Measurements from ENCODE around the gene LSM7. TPM values are rescaled to one million over a fixed set of nuclear protein-coding genes. Genes with fewer than 3 reads are reported as not detected.
A peak's percentile ranks its signal among the peaks of the same experiment; 100 is the strongest.

LSM7 gene
- total RNA-seq, 6 donors from 2014 or later, result 58.6 to 127 (median 89.8) TPM

DNA sequence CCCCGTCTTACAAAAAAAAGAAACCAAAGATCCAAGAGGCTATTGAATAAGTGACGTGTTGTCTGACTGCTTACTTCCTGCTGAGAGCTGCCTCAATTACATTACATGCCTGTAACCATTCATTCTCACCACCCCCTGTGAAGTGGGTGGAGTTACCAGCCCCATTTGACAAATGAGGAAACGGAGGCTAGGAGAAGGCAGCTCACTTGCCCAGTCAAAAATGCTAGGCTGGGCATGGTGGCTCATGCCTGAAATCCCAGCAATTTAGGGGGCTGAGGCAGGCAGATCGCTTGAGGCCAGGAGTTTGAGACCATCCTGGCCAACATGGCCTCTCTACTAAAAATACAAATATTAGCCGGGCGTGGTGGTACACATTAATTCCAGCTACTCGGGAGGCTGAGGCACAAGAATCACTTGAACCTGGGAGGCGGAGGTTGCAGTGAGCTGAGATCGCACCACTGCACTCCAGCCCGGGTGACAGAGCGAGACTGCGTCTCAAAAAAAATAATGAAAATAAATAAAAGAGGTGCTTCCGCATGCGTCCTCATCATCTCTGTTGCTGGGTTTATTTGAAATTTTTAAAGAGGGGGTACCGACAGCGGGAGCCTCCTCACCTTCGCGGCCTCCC lies 499 bp downstream of the LSM7 start:
- peak overlapping the region; percentile 60 to 99 (median 94) for H3K4me3 ChIP-seq
- no peaks in the 10 kb centered on the region for H3K9me3 ChIP-seq
- peaks cover 34 to 69% (median 35%) of the 10 kb centered on the region in 4 donors for H3K4me1 ChIP-seq
- peak in 1 of 2 donors; percentile 73 for ATAC-seq (ENCODE audit: low FRiP score in 2 of 2)
- TF ChIP-seq POLR2A (IDR thresholded peaks at IDR 0.05) (no peak), POLR2AphosphoS5 (IDR thresholded peaks at IDR 0.05) (peak; percentile 6 to 31), EP300 (IDR thresholded peaks at IDR 0.05) (no peak)
- TF ChIP-seq, protein P1, sequence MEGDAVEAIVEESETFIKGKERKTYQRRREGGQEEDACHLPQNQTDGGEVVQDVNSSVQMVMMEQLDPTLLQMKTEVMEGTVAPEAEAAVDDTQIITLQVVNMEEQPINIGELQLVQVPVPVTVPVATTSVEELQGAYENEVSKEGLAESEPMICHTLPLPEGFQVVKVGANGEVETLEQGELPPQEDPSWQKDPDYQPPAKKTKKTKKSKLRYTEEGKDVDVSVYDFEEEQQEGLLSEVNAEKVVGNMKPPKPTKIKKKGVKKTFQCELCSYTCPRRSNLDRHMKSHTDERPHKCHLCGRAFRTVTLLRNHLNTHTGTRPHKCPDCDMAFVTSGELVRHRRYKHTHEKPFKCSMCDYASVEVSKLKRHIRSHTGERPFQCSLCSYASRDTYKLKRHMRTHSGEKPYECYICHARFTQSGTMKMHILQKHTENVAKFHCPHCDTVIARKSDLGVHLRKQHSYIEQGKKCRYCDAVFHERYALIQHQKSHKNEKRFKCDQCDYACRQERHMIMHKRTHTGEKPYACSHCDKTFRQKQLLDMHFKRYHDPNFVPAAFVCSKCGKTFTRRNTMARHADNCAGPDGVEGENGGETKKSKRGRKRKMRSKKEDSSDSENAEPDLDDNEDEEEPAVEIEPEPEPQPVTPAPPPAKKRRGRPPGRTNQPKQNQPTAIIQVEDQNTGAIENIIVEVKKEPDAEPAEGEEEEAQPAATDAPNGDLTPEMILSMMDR (IDR thresholded peaks at IDR 0.05), result no peak
- H3K27me3 ChIP-seq, result no peaks in the 10 kb centered on the region
- peak overlapping the region; percentile 66 to 87 (median 72) for H3K27ac ChIP-seq
- WGBS, 2 donors, result 1% methylated on average over 17 to 18 of the region's 18 CpGs
- peaks cover 0 to 32% (median 20%) of the 10 kb centered on the region in 4 donors for H3K36me3 ChIP-seq
- DNase-seq, result peak in 1 of 2 donors; percentile 54

DNA sequence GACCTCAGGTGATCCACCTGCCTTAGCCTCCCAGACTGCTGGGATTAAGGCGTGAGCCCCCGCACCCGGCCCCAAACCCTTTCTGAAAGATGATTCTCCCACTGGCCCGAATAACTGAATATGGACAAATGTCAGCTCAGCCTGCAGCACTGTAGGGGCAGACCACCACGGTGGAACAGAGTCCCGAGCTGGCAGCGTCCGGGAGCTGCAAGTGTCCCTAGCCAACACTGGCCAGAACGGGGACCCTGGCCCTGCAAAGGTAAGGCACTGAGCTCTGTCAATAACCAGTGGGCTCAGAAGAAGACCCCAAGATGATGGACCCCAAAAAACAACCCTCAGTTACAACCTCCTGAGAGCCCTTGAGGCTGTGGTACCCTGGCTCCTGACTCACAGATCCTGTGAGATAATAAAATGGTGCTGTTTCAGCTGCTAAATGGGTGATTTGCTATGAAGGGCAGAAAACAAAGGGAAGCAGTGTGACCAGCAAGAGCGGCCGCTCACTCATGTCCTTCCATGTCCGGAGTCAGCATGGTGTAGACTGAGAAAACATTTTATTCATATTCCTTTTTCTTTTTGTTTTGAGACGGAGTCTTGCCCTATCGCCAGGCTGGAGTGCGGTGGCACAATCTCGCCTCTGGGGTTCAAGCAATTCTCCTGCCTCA lies 1.6 kb downstream of the LSM7 start:
- TF ChIP-seq EP300 (IDR thresholded peaks at IDR 0.05) (no peak), POLR2AphosphoS5 (IDR thresholded peaks at IDR 0.05) (no peak), POLR2A (IDR thresholded peaks at IDR 0.05) (no peak)
- TF ChIP-seq, protein P1 (IDR thresholded peaks at IDR 0.05), result no peak
- DNase-seq (no peak), ATAC-seq (ENCODE audit: low FRiP score in 2 of 2) (no peak)
- 89 to 98% methylated on average over 11 to 12 of the region's 16 CpGs for WGBS, 2 donors
- peaks cover 0 to 42% (median 26%) of the 10 kb centered on the region in 4 donors for H3K36me3 ChIP-seq
- peak overlapping the region in 1 of 4 donors; percentile 66 for H3K27ac ChIP-seq
- peaks cover 25 to 59% (median 29%) of the 10 kb centered on the region in 4 donors for H3K4me1 ChIP-seq
- H3K9me3 ChIP-seq, result no peaks in the 10 kb centered on the region
- no peaks in the 10 kb centered on the region for H3K27me3 ChIP-seq
- peak overlapping the region in 1 of 4 donors; percentile 60 for H3K4me3 ChIP-seq

DNA sequence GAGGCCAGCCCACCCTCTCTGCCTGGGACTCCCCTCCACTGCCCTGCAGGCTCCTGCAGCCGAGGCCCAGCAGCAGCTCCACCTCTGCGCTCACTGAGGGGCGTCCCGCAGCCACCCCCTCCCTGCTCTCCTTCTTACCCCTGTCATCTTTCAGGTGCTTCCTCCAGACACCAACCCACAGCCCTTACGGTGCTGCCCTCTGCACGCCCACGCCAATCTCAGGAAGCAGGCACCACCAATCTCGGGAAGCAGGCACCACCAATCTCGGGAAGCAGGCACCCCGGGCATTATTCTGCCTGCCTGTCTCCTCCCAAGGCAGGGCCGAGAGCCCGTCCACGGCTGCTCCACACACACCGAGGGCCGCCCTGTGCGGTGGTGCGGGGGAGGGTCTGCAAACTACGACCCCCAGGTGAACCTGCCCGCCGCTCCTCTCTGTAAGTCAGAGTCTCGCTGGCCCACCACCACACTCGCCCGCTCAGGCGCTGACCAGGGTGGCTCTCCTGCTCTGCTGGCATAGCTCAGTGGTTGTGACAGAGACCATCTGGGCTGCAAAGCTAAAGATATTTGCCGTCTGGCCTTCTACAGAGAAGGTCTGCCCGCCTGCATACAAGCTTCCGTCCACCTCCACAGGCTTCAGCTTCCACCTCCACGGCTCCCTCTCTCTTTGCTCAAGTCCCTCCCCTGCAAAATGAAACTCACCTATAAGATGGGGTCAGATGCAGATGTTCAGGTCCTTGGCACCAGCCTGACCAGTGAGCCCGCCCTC lies 2.9 kb downstream of the LSM7 start:
- H3K36me3 ChIP-seq, result peaks cover 0 to 52% (median 35%) of the 10 kb centered on the region in 4 donors
- TF ChIP-seq POLR2AphosphoS5 (IDR thresholded peaks at IDR 0.05) (no peak), EP300 (IDR thresholded peaks at IDR 0.05) (no peak), POLR2A (IDR thresholded peaks at IDR 0.05) (no peak)
- TF ChIP-seq, protein P1 (IDR thresholded peaks at IDR 0.05), result no peak
- peaks cover 24 to 45% (median 27%) of the 10 kb centered on the region in 4 donors for H3K4me1 ChIP-seq
- DNase-seq (peak in 1 of 2 donors; percentile 70), ATAC-seq (ENCODE audit: low FRiP score in 2 of 2) (no peak)
- H3K4me3 ChIP-seq, result no peak overlapping the region
- 72 to 76% methylated on average over 25 to 26 of the region's 29 CpGs for WGBS, 2 donors
- no peaks in the 10 kb centered on the region for H3K9me3 ChIP-seq
- no peaks in the 10 kb centered on the region for H3K27me3 ChIP-seq
- no peak overlapping the region for H3K27ac ChIP-seq

DNA sequence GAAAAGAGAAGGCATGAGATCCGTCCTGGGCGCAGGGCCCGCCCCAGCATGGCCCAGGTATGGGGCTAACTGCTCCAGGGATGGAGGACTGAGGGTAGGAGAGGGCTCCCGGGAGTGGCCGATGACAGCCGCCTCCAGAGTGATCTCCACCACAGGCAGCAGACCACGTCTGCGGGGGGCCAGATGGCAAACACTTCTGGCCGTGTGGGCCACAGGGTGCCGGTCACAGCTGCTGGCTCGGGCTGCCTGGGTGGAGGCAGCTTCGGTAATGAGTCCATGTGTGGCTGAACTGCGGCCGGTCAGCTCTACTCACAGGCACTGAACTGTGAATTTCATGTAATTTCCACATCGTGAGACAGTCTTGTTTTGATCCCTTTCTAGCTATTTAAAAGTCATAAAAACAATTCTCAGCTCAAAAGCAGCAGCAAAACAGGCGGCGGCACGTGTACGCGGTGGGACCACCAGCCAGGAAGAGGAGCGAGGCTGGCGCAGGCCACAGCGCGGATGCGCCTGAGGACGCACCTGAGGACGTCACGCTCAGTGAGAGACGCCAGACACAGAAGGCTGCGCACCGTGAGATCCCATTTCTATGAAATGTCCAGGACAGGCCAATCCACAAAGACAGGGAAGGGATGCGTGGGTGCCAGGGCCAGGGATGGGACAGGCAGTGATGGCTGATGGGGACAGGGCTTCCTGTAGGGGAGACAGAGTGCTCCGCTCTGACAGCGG lies 4.0 kb downstream of the LSM7 start:
- DNase-seq, result peak in 1 of 2 donors; percentile 71
- Histone ChIP-seq H3K4me3 (no peak overlapping the region), H3K27ac (no peak overlapping the region), H3K4me1 (peaks cover 15 to 34% (median 19%) of the 10 kb centered on the region in 4 donors), H3K27me3 (no peaks in the 10 kb centered on the region), H3K9me3 (no peaks in the 10 kb centered on the region), H3K36me3 (peaks cover 0 to 52% (median 35%) of the 10 kb centered on the region in 4 donors)
- 88 to 90% methylated on average over 31 to 32 of the region's 34 CpGs for WGBS, 2 donors
- ATAC-seq (ENCODE audit: low FRiP score in 2 of 2), result no peak
- TF ChIP-seq EP300 (IDR thresholded peaks at IDR 0.05) (no peak), POLR2AphosphoS5 (IDR thresholded peaks at IDR 0.05) (no peak), POLR2A (IDR thresholded peaks at IDR 0.05) (no peak)
- TF ChIP-seq, protein P1 (IDR thresholded peaks at IDR 0.05), result no peak
